Breast epithelium (tissue), 4 donors: Measurements from ENCODE around the gene HGFAC. TPM values are rescaled to one million over a fixed set of nuclear protein-coding genes. Genes with fewer than 3 reads are reported as not detected.

Experiments
- DNase-seq, 2 donors: peaks; one replicate each; pipeline ENCODE4 v3.0.0-alpha.2; 2019; ENCODE audit warnings: low spot score in 2 of 2
- H3K27ac ChIP-seq, 2 donors: fragments of 200-600 bp; sonication (generic) in 1 of 2; one replicate each; pipeline ENCODE4 v1.5.1; 2016 to 2019; ENCODE audit warnings: mild to moderate bottlenecking in 1 of 2
- H3K27me3 ChIP-seq, 2 donors: fragments of 200-600 bp; sonication (generic) in 1 of 2; one replicate each; pipeline versions ENCODE4 v1.5.1 to v1.6.0; 2017 to 2019; ENCODE audit warnings: control low read depth in 1 of 2, mild to moderate bottlenecking in 1 of 2
- H3K36me3 ChIP-seq: fragments of 200-600 bp; one replicate; pipeline ENCODE4 v1.5.1; 2019
- H3K4me1 ChIP-seq, 2 donors: fragments of 200-600 bp; sonication (generic); one replicate each; pipeline ENCODE4 v1.5.1; 2016 to 2019; ENCODE audit warnings: control low read depth in 1 of 2
- H3K4me3 ChIP-seq, 3 donors: fragments of 200-600 bp; sonication (generic); 1 replicate in 2 of 3; 2 replicates in 1 of 3; pipeline ENCODE4 v1.5.1; 2016 to 2019; ENCODE audit warnings: mild to moderate bottlenecking in 3 of 3, moderate library complexity in 2 of 3
- H3K9me3 ChIP-seq, 2 donors: fragments of 200-600 bp; sonication (generic) in 1 of 2; one replicate each; pipeline ENCODE4 v1.5.1; 2016 to 2019; ENCODE audit warnings: control low read depth in 1 of 2
- POLR2A ChIP-seq: fragments of 450-650 bp; IDR thresholded peaks from one replicate; pipeline ENCODE4 v1.6.1; 2016; ENCODE audit warnings: antibody characterized with exemption, mild to moderate bottlenecking, moderate library complexity
- POLR2AphosphoS5 ChIP-seq, 3 donors: sonication (generic); formaldehyde crosslinking; IDR thresholded peaks; one replicate each; pipeline ENCODE4 v1.6.1; 2017; ENCODE audit warnings: antibody characterized with exemption in 3 of 3
- intact Hi-C: fragments of 100-400 bp; cut with DNase I; formaldehyde crosslinking; loops from one replicate; pipeline ENCODE4 v1.15.1; 2023; ENCODE audit warnings: low total_unique reads
- total RNA-seq, 3 donors: library from RNA; depleted of rRNA; stranded (reverse); fragments of >200 nt; gene quantifications; one replicate each; pipeline ENCODE4 v1.1.0, GENCODE V29; 2016
- TF ChIP-seq, protein P1 (sequence below), 3 donors: fragments of 450-650 bp; IDR thresholded peaks; one replicate each; pipeline ENCODE4 v1.5.1; 2016 to 2017; ENCODE audit warnings: antibody characterized with exemption in 3 of 3, mild to moderate bottlenecking in 3 of 3, moderate library complexity in 3 of 3

The HGFAC gene
- total RNA-seq, 3 donors from 2014 or later = 0.59 to 1.3 TPM; not detected in 1

DNA sequence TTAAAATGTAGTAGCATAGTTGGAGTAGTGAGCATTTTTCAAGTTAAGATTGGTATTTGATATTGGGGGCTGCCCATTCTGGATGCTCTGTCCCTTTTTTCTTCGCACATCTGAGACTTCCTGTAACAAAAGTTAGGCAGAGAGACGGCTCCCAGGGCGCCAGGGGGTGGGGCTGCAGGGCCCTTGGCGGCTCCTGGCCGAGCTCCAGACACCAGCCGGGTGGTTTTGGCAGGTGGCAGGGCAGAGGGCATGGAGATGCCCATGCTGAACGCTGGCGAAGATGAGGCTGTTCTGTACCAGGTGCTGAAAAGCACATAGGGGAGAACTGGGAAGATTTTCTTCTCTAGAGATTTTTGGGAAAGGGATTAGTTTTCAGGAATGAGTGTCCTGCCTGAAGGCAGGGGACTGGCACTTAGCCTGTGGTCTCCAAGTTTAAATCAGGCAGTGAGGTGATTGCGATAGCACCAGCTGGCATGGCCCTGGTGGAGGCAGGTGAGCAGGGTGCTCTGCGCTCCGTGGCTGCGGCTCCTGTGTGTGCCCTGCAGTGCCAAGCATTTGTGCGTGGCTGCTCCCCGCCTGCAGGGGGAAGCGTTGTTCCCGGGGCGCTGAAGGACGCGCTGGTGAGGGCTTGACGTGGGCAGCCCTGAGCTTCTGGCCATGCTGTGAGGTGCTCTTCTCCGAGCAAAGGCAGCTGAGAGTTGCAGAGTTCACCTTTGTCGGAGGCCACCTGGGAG lies 23.6 kb upstream of the HGFAC start:
- no peak overlapping the region for H3K27ac ChIP-seq
- H3K4me3 ChIP-seq = no peak overlapping the region
- no peaks in the 10 kb centered on the region for H3K4me1 ChIP-seq
- no peak for DNase-seq
- no peaks in the 10 kb centered on the region for H3K27me3 ChIP-seq
- H3K36me3 ChIP-seq = no peaks in the 10 kb centered on the region
- intact Hi-C loops = no loop called here
- TF ChIP-seq, protein P1, sequence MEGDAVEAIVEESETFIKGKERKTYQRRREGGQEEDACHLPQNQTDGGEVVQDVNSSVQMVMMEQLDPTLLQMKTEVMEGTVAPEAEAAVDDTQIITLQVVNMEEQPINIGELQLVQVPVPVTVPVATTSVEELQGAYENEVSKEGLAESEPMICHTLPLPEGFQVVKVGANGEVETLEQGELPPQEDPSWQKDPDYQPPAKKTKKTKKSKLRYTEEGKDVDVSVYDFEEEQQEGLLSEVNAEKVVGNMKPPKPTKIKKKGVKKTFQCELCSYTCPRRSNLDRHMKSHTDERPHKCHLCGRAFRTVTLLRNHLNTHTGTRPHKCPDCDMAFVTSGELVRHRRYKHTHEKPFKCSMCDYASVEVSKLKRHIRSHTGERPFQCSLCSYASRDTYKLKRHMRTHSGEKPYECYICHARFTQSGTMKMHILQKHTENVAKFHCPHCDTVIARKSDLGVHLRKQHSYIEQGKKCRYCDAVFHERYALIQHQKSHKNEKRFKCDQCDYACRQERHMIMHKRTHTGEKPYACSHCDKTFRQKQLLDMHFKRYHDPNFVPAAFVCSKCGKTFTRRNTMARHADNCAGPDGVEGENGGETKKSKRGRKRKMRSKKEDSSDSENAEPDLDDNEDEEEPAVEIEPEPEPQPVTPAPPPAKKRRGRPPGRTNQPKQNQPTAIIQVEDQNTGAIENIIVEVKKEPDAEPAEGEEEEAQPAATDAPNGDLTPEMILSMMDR (IDR thresholded peaks at IDR 0.05) = no peak
- TF ChIP-seq POLR2A (no peak), POLR2AphosphoS5 (IDR thresholded peaks at IDR 0.05) (no peak)
- H3K9me3 ChIP-seq = no peaks in the 10 kb centered on the region

DNA sequence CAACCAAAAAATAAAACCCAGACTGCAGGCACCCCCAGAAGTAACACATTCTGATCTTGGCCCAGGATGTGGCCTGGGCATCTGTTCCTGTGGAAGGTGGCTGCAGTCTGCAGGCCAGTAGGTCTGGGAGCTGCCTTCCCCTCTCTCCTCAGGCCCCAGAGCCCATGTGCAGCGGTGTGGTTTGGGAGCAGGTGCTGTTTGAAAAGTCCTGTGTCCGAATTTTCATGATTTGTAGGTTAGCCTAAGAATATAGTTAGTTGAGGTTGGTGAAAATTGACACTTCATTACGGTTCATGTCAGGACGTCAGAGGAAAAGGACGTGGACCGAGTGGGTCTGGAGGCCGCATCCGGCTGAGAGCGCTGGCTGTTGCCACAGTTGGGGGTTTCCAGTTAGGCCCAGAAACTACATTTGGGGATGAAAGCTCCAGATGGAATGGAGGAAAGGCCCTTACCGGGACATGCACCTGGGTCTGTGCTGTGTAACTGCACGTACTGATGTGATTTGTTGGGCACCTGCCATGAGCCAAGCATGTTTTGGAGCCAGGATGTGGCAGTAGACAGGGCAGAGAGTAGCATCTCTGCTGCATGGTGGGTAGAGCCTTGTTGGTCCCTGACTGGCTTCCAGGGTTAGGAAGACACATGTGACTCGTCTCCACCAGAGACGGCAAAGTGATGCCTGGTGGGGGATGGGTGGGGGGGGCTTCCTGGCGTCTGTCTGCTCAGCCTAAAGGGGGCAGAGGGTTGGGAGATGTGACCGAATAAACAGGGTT lies 21.7 kb upstream of the HGFAC start:
- no peak for DNase-seq
- H3K36me3 ChIP-seq = no peaks in the 10 kb centered on the region
- H3K27me3 ChIP-seq = no peaks in the 10 kb centered on the region
- intact Hi-C loops = no loop called here
- no peak overlapping the region for H3K27ac ChIP-seq
- TF ChIP-seq, protein P1 (IDR thresholded peaks at IDR 0.05) = no peak
- TF ChIP-seq POLR2A (no peak), POLR2AphosphoS5 (IDR thresholded peaks at IDR 0.05) (no peak)
- H3K9me3 ChIP-seq = no peaks in the 10 kb centered on the region
- no peak overlapping the region for H3K4me3 ChIP-seq
- H3K4me1 ChIP-seq = no peaks in the 10 kb centered on the region

DNA sequence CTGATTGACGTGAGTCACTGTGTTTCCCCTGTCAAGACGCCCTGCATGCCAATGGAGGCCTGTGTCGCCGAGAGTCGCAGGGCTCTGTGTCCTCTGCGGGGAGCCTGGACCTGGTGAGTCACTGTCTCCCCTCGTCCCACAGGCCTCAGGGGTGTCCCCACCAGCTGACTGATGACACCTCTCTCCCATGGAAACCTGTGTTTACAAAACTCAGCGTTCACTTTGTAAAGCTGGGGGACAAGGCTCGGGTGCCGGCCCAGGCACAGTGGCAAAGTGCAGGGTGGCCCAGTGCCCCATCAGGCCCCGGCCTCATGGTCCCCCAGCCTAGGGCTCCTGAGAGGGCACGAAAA lies 21.2 kb upstream of the HGFAC start:
- H3K4me1 ChIP-seq = no peaks in the 10 kb centered on the region

DNA sequence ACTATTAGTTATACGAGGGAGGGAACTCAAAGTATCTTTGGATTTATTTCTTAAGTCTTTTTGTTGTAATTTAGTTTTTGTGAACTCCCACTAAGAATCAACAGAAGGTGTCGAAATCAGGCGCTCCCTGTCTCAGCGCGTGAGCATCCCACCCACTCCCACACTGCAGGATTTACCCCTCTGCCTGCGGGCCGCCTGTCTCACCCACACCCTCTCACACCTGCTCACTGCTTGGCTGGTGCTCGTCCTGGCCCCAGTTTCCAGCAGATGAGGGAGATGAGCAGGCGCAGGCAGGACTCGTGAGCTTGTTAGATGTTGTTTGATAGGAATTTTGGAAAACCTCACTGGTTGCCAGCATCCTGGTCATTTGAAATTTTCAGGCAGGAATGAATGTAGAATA lies 20.8 kb upstream of the HGFAC start:
- DNase-seq = no peak
- Histone ChIP-seq H3K4me3 (no peak overlapping the region), H3K27ac (no peak overlapping the region), H3K9me3 (no peaks in the 10 kb centered on the region), H3K36me3 (no peaks in the 10 kb centered on the region), H3K27me3 (no peaks in the 10 kb centered on the region), H3K4me1 (no peaks in the 10 kb centered on the region)
- intact Hi-C loops = loop anchor here (1.0 kb wide), 1 partner anchor 22 kb away; no protein-coding TSS in a partner anchor
- TF ChIP-seq, protein P1 (IDR thresholded peaks at IDR 0.05) = no peak
- TF ChIP-seq POLR2AphosphoS5 (IDR thresholded peaks at IDR 0.05) (no peak), POLR2A (no peak)

More for the DNA sequence above, 21.2 kb upstream of the HGFAC start:
- no peak for DNase-seq
- TF ChIP-seq POLR2AphosphoS5 (IDR thresholded peaks at IDR 0.05) = no peak
- TF ChIP-seq, protein P1 (IDR thresholded peaks at IDR 0.05) = no peak
- no peak for TF ChIP-seq POLR2A
- Histone ChIP-seq H3K27me3 (no peaks in the 10 kb centered on the region), H3K4me3 (no peak overlapping the region), H3K36me3 (no peaks in the 10 kb centered on the region), H3K27ac (no peak overlapping the region), H3K9me3 (no peaks in the 10 kb centered on the region)
- intact Hi-C loops = no loop called here

DNA sequence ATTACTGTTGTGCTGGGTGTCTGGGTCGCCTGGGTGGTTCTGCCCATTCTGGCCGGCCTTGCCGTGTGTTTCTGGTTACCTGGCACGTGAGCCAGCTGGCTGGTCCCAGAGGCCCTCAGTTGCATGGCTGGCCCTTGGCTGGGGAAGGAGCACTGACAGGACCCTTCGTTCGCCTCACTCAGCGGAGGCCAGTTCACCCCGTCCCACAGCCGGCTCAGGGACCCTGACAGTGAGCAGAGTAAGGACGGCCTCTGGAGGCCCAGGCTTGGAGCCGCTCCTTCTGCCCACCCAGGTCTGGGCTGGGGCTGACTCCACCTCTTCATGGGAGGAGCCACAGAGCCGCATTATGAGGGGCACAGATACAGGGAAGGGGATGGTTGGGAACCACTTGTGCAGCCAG lies 20.3 kb upstream of the HGFAC start:
- intact Hi-C loops = loop anchor here (1.0 kb wide), 1 partner anchor 22 kb away; no protein-coding TSS in a partner anchor
- Histone ChIP-seq H3K9me3 (no peaks in the 10 kb centered on the region), H3K27me3 (no peaks in the 10 kb centered on the region), H3K36me3 (no peaks in the 10 kb centered on the region), H3K27ac (no peak overlapping the region), H3K4me3 (no peak overlapping the region), H3K4me1 (no peaks in the 10 kb centered on the region)
- TF ChIP-seq, protein P1 (IDR thresholded peaks at IDR 0.05) = no peak
- TF ChIP-seq POLR2A = no peak
- TF ChIP-seq POLR2AphosphoS5 (IDR thresholded peaks at IDR 0.05) = no peak
- no peak for DNase-seq
